H9 (cell line): ENCODE measurements around the gene EFL1. TPM values are rescaled to one million over a fixed set of nuclear protein-coding genes. Genes with fewer than 3 reads are reported as not detected.

Experiments used
- DNase-seq: peaks from one replicate; pipeline ENCODE4 v3.0.0-alpha.2; 2017
- H2AFZ ChIP-seq: one replicate; pipeline ENCODE4 v1.6.1; 2013; ENCODE audit warnings: mild to moderate bottlenecking, low read length, control low read depth, moderate library complexity
- H2AK5ac ChIP-seq: 2 replicates; pipeline ENCODE4 v1.6.1; 2013; ENCODE audit warnings: low read length, control low read depth, mixed read lengths; ENCODE audit not compliant: insufficient read length
- H2BK120ac ChIP-seq: one replicate; pipeline ENCODE4 v1.6.1; 2013; ENCODE audit warnings: low read depth, mild to moderate bottlenecking, low read length, control low read depth, inconsistent platforms; ENCODE audit not compliant: poor library complexity, severe bottlenecking
- H2BK12ac ChIP-seq: 2 replicates; pipeline ENCODE4 v1.6.1; 2013; ENCODE audit warnings: low read length, control low read depth, mixed read lengths, low read depth; ENCODE audit not compliant: insufficient read length
- H2BK15ac ChIP-seq: 2 replicates; pipeline ENCODE4 v1.6.1; 2013; ENCODE audit warnings: low read depth, low read length, control low read depth
- H2BK20ac ChIP-seq: one replicate; pipeline ENCODE4 v1.6.1; 2013; ENCODE audit warnings: low read depth, mild to moderate bottlenecking, low read length, control low read depth, inconsistent platforms; ENCODE audit not compliant: poor library complexity, severe bottlenecking
- H2BK5ac ChIP-seq: 2 replicates; pipeline ENCODE4 v1.6.1; 2013; ENCODE audit warnings: low read length, control low read depth, mixed read lengths; ENCODE audit not compliant: insufficient read length
- H3K14ac ChIP-seq: 2 replicates; pipeline ENCODE4 v1.6.1; 2013; ENCODE audit warnings: low read length, control low read depth; ENCODE audit not compliant: insufficient read depth
- H3K18ac ChIP-seq: 2 replicates; pipeline ENCODE4 v1.6.1; 2013; ENCODE audit warnings: low read depth, mild to moderate bottlenecking, mixed read lengths, low read length, control low read depth; ENCODE audit not compliant: insufficient read length
- H3K23ac ChIP-seq: 2 replicates; pipeline ENCODE4 v1.6.1; 2013; ENCODE audit warnings: low read length, control low read depth, mixed read lengths, low read depth; ENCODE audit not compliant: insufficient read length
- H3K23me2 ChIP-seq: 2 replicates; pipeline ENCODE4 v1.6.1; 2013; ENCODE audit warnings: low read depth, mild to moderate bottlenecking, mixed read lengths, low read length, control low read depth; ENCODE audit not compliant: insufficient read length, poor library complexity, severe bottlenecking
- H3K27ac ChIP-seq: 2 replicates; pipeline ENCODE4 v1.5.1; 2013; ENCODE audit warnings: low read length, control low read depth, mixed read lengths, low read depth; ENCODE audit not compliant: insufficient read length
- H3K27me3 ChIP-seq: 2 replicates; pipeline ENCODE4 v1.6.1; 2013; ENCODE audit warnings: low read length, control low read depth, inconsistent platforms; ENCODE audit not compliant: insufficient read depth
- H3K4ac ChIP-seq: 2 replicates; pipeline ENCODE4 v1.6.1; 2013; ENCODE audit warnings: low read depth, mild to moderate bottlenecking, control low read depth, inconsistent platforms, low read length, moderate library complexity
- H3K4me1 ChIP-seq: 2 replicates; pipeline ENCODE4 v1.6.1; 2013; ENCODE audit warnings: low read length, control low read depth, inconsistent platforms; ENCODE audit not compliant: insufficient read depth
- H3K4me2 ChIP-seq: 2 replicates; pipeline ENCODE4 v1.6.1; 2013; ENCODE audit warnings: low read length, control low read depth, mixed read lengths; ENCODE audit not compliant: insufficient read length, insufficient read depth
- H3K56ac ChIP-seq: 2 replicates; pipeline ENCODE4 v1.6.1; 2013; ENCODE audit warnings: low read depth, mild to moderate bottlenecking, mixed read lengths, low read length, control low read depth; ENCODE audit not compliant: insufficient read length
- H3K79me1 ChIP-seq: 2 replicates; pipeline ENCODE4 v1.6.1; 2013; ENCODE audit warnings: low read depth, mild to moderate bottlenecking, moderate library complexity, low read length, control low read depth, inconsistent platforms; ENCODE audit not compliant: insufficient read depth, poor library complexity, severe bottlenecking
- H3K79me2 ChIP-seq: 2 replicates; pipeline ENCODE4 v1.6.1; 2013; ENCODE audit warnings: low read length, control low read depth, inconsistent platforms; ENCODE audit not compliant: insufficient read depth
- H3K9ac ChIP-seq: 2 replicates; pipeline ENCODE4 v1.6.1; 2013; ENCODE audit warnings: low read length, control low read depth, mixed read lengths; ENCODE audit not compliant: insufficient read length; ENCODE audit errors: extremely low read depth
- H3K9me3 ChIP-seq: one replicate; pipeline ENCODE4 v1.6.1; 2013; ENCODE audit warnings: low read depth, low read length, inconsistent platforms; ENCODE audit not compliant: control insufficient read depth
- H3T11ph ChIP-seq: one replicate; pipeline ENCODE4 v1.6.1; 2013; ENCODE audit warnings: mild to moderate bottlenecking, low read length, control low read depth, inconsistent platforms
- H4K20me1 ChIP-seq: one replicate; pipeline ENCODE4 v1.6.1; 2013; ENCODE audit not compliant: control insufficient read depth, insufficient read length, insufficient read depth
- H4K5ac ChIP-seq: 2 replicates; pipeline ENCODE4 v1.6.1; 2013; ENCODE audit warnings: low read depth, mild to moderate bottlenecking, mixed read lengths, low read length, control low read depth; ENCODE audit not compliant: insufficient read length
- H4K8ac ChIP-seq: replicated peaks from 2 replicates; pipeline ENCODE4 v1.6.1; 2013; ENCODE audit warnings: low read length, control low read depth, mixed read lengths, low read depth; ENCODE audit not compliant: insufficient read length
- H4K91ac ChIP-seq: 2 replicates; pipeline ENCODE4 v1.6.1; 2013; ENCODE audit warnings: low read depth, mild to moderate bottlenecking, moderate library complexity, mixed read lengths, low read length, control low read depth; ENCODE audit not compliant: insufficient read length
- H3K27ac Mint-ChIP-seq, 3 experiments: 2 replicates in 2 of 3; 3 replicates in 1 of 3; pipeline ENCODE4 v1.8.0; 2020 to 2021; ENCODE audit warnings: mixed read lengths in 3 of 3, mild to moderate bottlenecking in 1 of 3, moderate library complexity in 1 of 3
- H3K27me3 Mint-ChIP-seq: 2 replicates; pipeline ENCODE4 v1.8.0; 2021; ENCODE audit warnings: low read depth, mild to moderate bottlenecking, moderate library complexity, mixed read lengths
- H3K36me3 Mint-ChIP-seq, 3 experiments: 2 replicates in 2 of 3; 3 replicates in 1 of 3; pipeline ENCODE4 v1.8.0; 2020 to 2021; ENCODE audit warnings: low read depth in 3 of 3, mixed read lengths in 3 of 3; ENCODE audit not compliant: insufficient read depth in 1 of 3
- H3K4me1 Mint-ChIP-seq, 2 experiments: 2 replicates each; pipeline ENCODE4 v1.8.0; 2020; ENCODE audit warnings: mixed read lengths in 2 of 2
- H3K4me3 Mint-ChIP-seq, 2 experiments: 2 replicates in 1 of 2; 3 replicates in 1 of 2; pipeline ENCODE4 v1.8.0; 2020 to 2021; ENCODE audit warnings: mild to moderate bottlenecking in 2 of 2, mixed read lengths in 2 of 2, moderate library complexity in 1 of 2
- H3K9me3 Mint-ChIP-seq, 2 experiments: 2 replicates in 1 of 2; 3 replicates in 1 of 2; pipeline ENCODE4 v1.8.0; 2020; ENCODE audit warnings: mild to moderate bottlenecking in 2 of 2, mixed read lengths in 2 of 2, moderate library complexity in 1 of 2
- WGBS: extraction: QIAGEN DNeasy Blood & Tissue Kit; methylation state at CpG from one replicate; pipeline ENCODE4 v1.1.7; 2013; ENCODE audit warnings: missing lambda C conversion rate, low lambda C conversion rate, mixed read lengths; ENCODE audit not compliant: insufficient read length; ENCODE audit errors: extremely low coverage; 5-methylcytosine and 5-hydroxymethylcytosine counted together
- total RNA-seq: library from RNA; stranded (reverse); gene quantifications from 2 replicates; pipeline ENCODE4 v1.2.1, GENCODE V29; 2021
- TF ChIP-seq, protein P1 (sequence below): fragments of 200-600 bp; sonication (generic); conservative IDR thresholded peaks from 3 replicates; pipeline ENCODE4 v1.8.0; 2021; ENCODE audit warnings: antibody characterized with exemption, mild to moderate bottlenecking

EFL1 gene
- total RNA-seq, 1 experiment from 2014 or later, result 29.4 TPM

DNA sequence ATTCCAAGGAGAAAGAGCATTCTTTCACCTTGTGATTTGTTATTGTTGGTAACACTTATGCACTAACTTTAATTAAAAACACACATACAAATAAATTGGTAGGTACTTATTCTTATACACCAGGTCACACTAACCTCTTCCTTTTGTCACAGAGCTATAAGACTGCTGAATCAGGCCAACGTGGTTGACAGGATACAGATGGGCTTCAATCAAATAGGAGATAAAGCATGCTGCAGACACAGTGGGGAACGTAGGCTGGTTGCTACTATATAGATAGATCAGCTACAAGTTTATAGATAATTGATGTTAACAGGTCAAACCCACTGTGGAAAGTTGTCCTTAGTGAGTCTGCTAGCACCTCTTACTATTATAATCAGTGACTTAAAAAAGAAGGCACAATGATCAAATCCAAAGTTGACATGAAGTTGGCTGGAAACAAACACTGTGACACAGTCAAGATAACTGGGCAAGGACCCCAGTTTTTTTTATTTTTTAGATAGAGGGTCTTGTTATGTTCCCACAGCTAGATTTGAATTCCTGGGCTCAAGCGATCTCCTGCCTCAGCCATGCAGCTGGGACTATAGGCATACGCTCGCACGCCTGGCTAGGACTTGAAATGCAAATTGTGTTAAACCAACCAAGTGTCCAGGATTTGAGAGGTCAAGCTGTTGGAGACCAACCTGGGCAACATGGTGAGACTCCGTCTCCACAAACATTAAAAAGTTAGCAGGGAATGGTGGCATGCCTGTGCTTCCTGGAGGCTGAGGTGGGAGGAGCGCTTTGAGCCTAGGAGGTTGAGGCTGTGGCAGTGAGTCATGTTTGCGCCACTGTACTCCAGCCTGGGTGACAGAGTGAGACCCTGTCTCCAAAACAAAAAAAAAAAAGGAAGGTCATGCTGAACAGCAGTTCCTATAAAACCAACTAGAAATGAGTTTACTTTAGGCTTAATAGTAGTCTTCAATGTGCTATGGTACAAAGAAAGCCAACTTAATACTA, 118.8 kb downstream of the EFL1 start:
- H3K27me3 ChIP-seq, result no peaks in the 10 kb centered on the region
- H3K56ac ChIP-seq, result no peak overlapping the region
- H3K18ac ChIP-seq, result no peak overlapping the region
- no peaks in the 10 kb centered on the region for H3K4me1 ChIP-seq
- H4K20me1 ChIP-seq, result no peaks in the 10 kb centered on the region
- TF ChIP-seq, protein P1, sequence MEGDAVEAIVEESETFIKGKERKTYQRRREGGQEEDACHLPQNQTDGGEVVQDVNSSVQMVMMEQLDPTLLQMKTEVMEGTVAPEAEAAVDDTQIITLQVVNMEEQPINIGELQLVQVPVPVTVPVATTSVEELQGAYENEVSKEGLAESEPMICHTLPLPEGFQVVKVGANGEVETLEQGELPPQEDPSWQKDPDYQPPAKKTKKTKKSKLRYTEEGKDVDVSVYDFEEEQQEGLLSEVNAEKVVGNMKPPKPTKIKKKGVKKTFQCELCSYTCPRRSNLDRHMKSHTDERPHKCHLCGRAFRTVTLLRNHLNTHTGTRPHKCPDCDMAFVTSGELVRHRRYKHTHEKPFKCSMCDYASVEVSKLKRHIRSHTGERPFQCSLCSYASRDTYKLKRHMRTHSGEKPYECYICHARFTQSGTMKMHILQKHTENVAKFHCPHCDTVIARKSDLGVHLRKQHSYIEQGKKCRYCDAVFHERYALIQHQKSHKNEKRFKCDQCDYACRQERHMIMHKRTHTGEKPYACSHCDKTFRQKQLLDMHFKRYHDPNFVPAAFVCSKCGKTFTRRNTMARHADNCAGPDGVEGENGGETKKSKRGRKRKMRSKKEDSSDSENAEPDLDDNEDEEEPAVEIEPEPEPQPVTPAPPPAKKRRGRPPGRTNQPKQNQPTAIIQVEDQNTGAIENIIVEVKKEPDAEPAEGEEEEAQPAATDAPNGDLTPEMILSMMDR, result no peak
- H3K14ac ChIP-seq, result no peak overlapping the region
- no peak overlapping the region for H3K23ac ChIP-seq
- H3K23me2 ChIP-seq, result no peaks in the 10 kb centered on the region
- no peak overlapping the region for H2BK20ac ChIP-seq
- DNase-seq, result no peak
- H2AFZ ChIP-seq, result no peak overlapping the region
- no peak overlapping the region for H3K4me3 Mint-ChIP-seq
- H2BK120ac ChIP-seq, result no peak overlapping the region
- H3K79me2 ChIP-seq, result no peaks in the 10 kb centered on the region
- no peak overlapping the region for H2AK5ac ChIP-seq
- peaks cover 0 to 2% of the 10 kb centered on the region in 2 experiments; a peak in 1 of 4 replicates for H3K4me1 Mint-ChIP-seq
- H3K4me2 ChIP-seq, result no peak overlapping the region
- H3K9me3 Mint-ChIP-seq, result no peaks in the 10 kb centered on the region
- no peaks in the 10 kb centered on the region for H3K9me3 ChIP-seq
- H3K9ac ChIP-seq, result no peak overlapping the region
- no peaks in the 10 kb centered on the region for H3K79me1 ChIP-seq
- H3K36me3 Mint-ChIP-seq, result peaks cover 2 to 8% (median 2%) of the 10 kb centered on the region in 3 experiments; a peak in 5 of 7 replicates
- no peak overlapping the region for H4K8ac ChIP-seq
- no peak overlapping the region for H4K5ac ChIP-seq
- H3K27ac Mint-ChIP-seq, result no peak overlapping the region
- WGBS, result no CpG with 5 or more reads among the region's 9 CpGs
- no peaks in the 10 kb centered on the region for H3K27me3 Mint-ChIP-seq
- no peak overlapping the region for H4K91ac ChIP-seq
- no peak overlapping the region for H2BK15ac ChIP-seq
- H2BK12ac ChIP-seq, result no peak overlapping the region
- no peak overlapping the region for H2BK5ac ChIP-seq
- H3K4ac ChIP-seq, result no peak overlapping the region
- no peak overlapping the region for H3T11ph ChIP-seq
- no peak overlapping the region for H3K27ac ChIP-seq
